ENCODE results near the gene DSG3. TPM values are rescaled to one million over a fixed set of nuclear protein-coding genes. Genes with fewer than 3 reads are reported as not detected.

The DSG3 gene
- total and polyA plus RNA-seq, 4 donors = 0.03 to 0.09 TPM; not detected in 2

DNA sequence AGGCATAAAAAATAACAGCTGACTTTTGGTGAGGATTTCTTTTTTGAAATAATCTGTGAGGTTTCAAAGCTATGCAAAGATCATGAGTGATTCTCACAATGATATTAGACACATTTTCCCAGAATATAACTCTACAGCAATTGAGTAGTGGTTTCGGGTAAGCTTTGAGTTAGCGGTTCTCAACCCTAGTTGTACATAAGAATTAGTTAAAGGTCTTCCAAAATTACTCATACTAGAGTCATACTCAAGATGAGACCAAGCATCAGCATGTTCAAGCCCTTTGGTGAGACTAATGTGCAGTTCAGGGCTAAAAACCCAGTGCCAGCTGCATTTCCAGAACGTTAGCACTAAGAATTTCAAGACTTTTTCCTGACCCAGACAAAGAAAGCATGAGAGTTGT lies 39.9 kb upstream of the DSG3 start:
- Histone ChIP-seq H3K9me3 (ENCODE audit: control insufficient read depth in 4 of 4, insufficient read depth in 3 of 4, low read length in 3 of 4) (peaks cover 0 to 2% (median 0%) of the 10 kb centered on the region in 4 donors), H3K27ac (ENCODE audit: low read depth in 1 of 2, low read length in 1 of 2) (no peak overlapping the region), H3K27me3 (ENCODE audit: control insufficient read depth in 3 of 3, insufficient read depth in 3 of 3, low read length in 2 of 3) (no peaks in the 10 kb centered on the region), H3K4me1 (ENCODE audit: control insufficient read depth in 5 of 5, insufficient read depth in 5 of 5, low read length in 5 of 5) (peaks cover 0 to 8% (median 0%) of the 10 kb centered on the region in 5 donors), H3K4me3 (no peak overlapping the region), H3K36me3 (ENCODE audit: control insufficient read depth in 4 of 4, insufficient read depth in 4 of 4, low read length in 4 of 4) (no peaks in the 10 kb centered on the region), H3K9ac (ENCODE audit: insufficient read depth in 1 of 2, low read length in 2 of 2) (no peak overlapping the region)
- TF ChIP-seq, protein P1, sequence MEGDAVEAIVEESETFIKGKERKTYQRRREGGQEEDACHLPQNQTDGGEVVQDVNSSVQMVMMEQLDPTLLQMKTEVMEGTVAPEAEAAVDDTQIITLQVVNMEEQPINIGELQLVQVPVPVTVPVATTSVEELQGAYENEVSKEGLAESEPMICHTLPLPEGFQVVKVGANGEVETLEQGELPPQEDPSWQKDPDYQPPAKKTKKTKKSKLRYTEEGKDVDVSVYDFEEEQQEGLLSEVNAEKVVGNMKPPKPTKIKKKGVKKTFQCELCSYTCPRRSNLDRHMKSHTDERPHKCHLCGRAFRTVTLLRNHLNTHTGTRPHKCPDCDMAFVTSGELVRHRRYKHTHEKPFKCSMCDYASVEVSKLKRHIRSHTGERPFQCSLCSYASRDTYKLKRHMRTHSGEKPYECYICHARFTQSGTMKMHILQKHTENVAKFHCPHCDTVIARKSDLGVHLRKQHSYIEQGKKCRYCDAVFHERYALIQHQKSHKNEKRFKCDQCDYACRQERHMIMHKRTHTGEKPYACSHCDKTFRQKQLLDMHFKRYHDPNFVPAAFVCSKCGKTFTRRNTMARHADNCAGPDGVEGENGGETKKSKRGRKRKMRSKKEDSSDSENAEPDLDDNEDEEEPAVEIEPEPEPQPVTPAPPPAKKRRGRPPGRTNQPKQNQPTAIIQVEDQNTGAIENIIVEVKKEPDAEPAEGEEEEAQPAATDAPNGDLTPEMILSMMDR (IDR thresholded peaks at IDR 0.05; ENCODE audit: control extremely low read depth, extremely low read depth) = no peak
- WGBS, 2 donors = 85 to 91% methylated on average over 3 of the region's 3 CpGs
- DNase-seq (no peak), ATAC-seq (ENCODE audit: insufficient read depth, low FRiP score) (no peak)

DNA sequence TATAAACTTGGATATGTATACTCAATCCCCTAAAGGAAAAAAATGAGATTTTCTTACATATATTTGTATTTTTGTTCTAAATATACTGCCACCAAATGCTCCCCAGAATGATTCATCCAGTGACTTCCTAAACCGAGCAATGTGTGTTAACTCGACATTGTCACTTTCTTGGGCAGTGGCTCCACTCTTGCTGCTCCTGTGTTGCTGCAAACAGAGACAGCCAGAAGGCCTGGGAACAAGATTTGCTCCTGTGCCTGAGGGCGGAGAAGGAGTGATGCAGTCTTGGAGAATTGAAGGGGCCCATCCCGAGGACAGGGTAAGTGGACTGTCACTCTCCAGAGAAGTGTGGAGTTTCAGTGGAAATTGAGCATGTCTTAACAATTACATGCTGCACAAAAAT lies 38.3 kb upstream of the DSG3 start:
- Histone ChIP-seq H3K27me3 (ENCODE audit: control insufficient read depth in 3 of 3, insufficient read depth in 3 of 3, low read length in 2 of 3) (no peaks in the 10 kb centered on the region), H3K9ac (ENCODE audit: insufficient read depth in 1 of 2, low read length in 2 of 2) (no peak overlapping the region), H3K4me1 (ENCODE audit: control insufficient read depth in 5 of 5, insufficient read depth in 5 of 5, low read length in 5 of 5) (no peaks in the 10 kb centered on the region), H3K4me3 (no peak overlapping the region), H3K36me3 (ENCODE audit: control insufficient read depth in 4 of 4, insufficient read depth in 4 of 4, low read length in 4 of 4) (no peaks in the 10 kb centered on the region), H3K9me3 (ENCODE audit: control insufficient read depth in 4 of 4, insufficient read depth in 3 of 4, low read length in 3 of 4) (peaks cover 0 to 2% (median 0%) of the 10 kb centered on the region in 4 donors), H3K27ac (ENCODE audit: low read depth in 1 of 2, low read length in 1 of 2) (no peak overlapping the region)
- peak in 1 of 3 donors; percentile 9 for DNase-seq
- no peak for ATAC-seq (ENCODE audit: insufficient read depth, low FRiP score)
- 74 to 87% methylated on average over 4 of the region's 4 CpGs for WGBS, 2 donors
- TF ChIP-seq, protein P1 (IDR thresholded peaks at IDR 0.05; ENCODE audit: control extremely low read depth, extremely low read depth) = no peak

DNA sequence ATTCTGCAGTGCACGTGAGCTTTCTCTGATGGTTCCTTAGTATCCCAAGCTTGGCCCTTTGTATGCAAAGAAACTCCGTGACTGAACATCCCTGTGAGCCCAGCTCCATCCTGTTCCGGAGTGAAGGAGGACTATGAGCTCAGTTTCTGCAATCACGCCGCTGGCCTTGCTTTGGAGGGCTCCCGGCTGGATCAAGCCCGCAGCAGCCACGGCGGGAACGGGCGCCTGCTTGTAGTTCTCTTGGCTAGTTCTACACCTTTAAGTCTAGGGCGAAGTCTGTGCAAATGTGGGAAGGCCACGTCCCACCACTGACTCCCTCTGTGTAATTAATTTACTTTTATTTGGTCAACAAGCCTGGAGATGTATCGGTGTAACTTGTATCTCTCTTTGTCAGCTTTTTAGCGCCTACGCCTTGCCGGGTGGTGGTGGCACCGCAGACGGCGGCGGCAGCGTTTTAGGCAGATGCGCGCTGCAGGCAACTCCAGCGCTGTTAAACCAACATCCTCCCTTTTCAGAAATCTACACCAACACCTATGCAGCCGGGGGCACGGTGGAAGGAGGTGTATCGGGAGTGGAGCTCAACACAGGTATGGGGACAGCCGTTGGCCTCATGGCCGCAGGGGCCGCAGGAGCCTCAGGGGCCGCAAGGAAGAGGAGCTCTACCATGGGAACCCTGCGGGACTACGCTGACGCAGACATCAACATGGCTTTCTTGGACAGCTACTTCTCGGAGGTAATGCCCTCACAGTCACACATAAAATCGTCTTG lies 36.6 kb upstream of the DSG3 start:
- 64 to 65% methylated on average over 37 of the region's 37 CpGs for WGBS, 2 donors

More for the DNA sequence above, 36.6 kb upstream of the DSG3 start:
- TF ChIP-seq, protein P1 (IDR thresholded peaks at IDR 0.05; ENCODE audit: control extremely low read depth, extremely low read depth) = no peak
- H3K27me3 ChIP-seq (ENCODE audit: control insufficient read depth in 3 of 3, insufficient read depth in 3 of 3, low read length in 2 of 3) = no peaks in the 10 kb centered on the region
- no peak for ATAC-seq (ENCODE audit: insufficient read depth, low FRiP score)
- no peaks in the 10 kb centered on the region for H3K36me3 ChIP-seq (ENCODE audit: control insufficient read depth in 4 of 4, insufficient read depth in 4 of 4, low read length in 4 of 4)
- no peaks in the 10 kb centered on the region for H3K4me1 ChIP-seq (ENCODE audit: control insufficient read depth in 5 of 5, insufficient read depth in 5 of 5, low read length in 5 of 5)
- no peak overlapping the region for H3K9ac ChIP-seq (ENCODE audit: insufficient read depth in 1 of 2, low read length in 2 of 2)
- DNase-seq = peak in 1 of 3 donors; percentile 11
- H3K27ac ChIP-seq (ENCODE audit: low read depth in 1 of 2, low read length in 1 of 2) = no peak overlapping the region
- H3K4me3 ChIP-seq = no peak overlapping the region
- H3K9me3 ChIP-seq (ENCODE audit: control insufficient read depth in 4 of 4, insufficient read depth in 3 of 4, low read length in 3 of 4) = peaks cover 0 to 2% (median 0%) of the 10 kb centered on the region in 4 donors
